Astrocyte (in vitro differentiated cells and primary cell): ENCODE measurements around the gene THSD8. TPM values are rescaled to one million over a fixed set of nuclear protein-coding genes. Genes with fewer than 3 reads are reported as not detected.

ENCODE experiments used
- DNase-seq: peaks from one replicate; pipeline ENCODE4 v3.0.0-alpha.2; 2010; ENCODE audit warnings: low read depth
- FAIRE-seq: peaks from 2 replicates; lab custom pipeline; 2011; peaks lifted over from hg19 to GRCh38; lab: Jason Lieb, UNC
- H2AFZ ChIP-seq: 2 replicates; pipeline ENCODE4 v1.6.0; 2012; ENCODE audit warnings: low read depth, low read length, inconsistent platforms
- H3K27ac ChIP-seq: 2 replicates; pipeline ENCODE4 v1.5.1; 2011; ENCODE audit warnings: low read depth, low read length, inconsistent platforms
- H3K27me3 ChIP-seq: 2 replicates; pipeline ENCODE4 v1.6.0; 2011; ENCODE audit warnings: low read length, inconsistent platforms; ENCODE audit not compliant: insufficient read depth
- H3K36me3 ChIP-seq: 2 replicates; pipeline ENCODE4 v1.5.1; 2011; ENCODE audit warnings: low read length, inconsistent platforms; ENCODE audit not compliant: insufficient read depth
- H3K4me1 ChIP-seq: 2 replicates; pipeline ENCODE4 v1.5.1; 2011; ENCODE audit warnings: low read length, inconsistent platforms; ENCODE audit not compliant: insufficient read depth
- H3K4me2 ChIP-seq: 2 replicates; pipeline ENCODE4 v1.6.0; 2012; ENCODE audit warnings: low read length, inconsistent platforms
- H3K4me3 ChIP-seq: 2 replicates; pipeline ENCODE4 v1.5.1; 2011; ENCODE audit warnings: low read depth, mild to moderate bottlenecking, low read length, inconsistent platforms; ENCODE audit not compliant: insufficient read depth
- H3K79me2 ChIP-seq: 2 replicates; pipeline ENCODE4 v1.6.0; 2012; ENCODE audit warnings: mild to moderate bottlenecking, low read length, inconsistent platforms; ENCODE audit not compliant: insufficient read depth
- H3K9ac ChIP-seq: 2 replicates; pipeline ENCODE4 v1.6.0; 2012; ENCODE audit warnings: mild to moderate bottlenecking, low read length, inconsistent platforms
- H3K9me3 ChIP-seq: 2 replicates; pipeline ENCODE4 v1.5.1; 2012; ENCODE audit warnings: low read depth, mild to moderate bottlenecking, low read length, inconsistent platforms; ENCODE audit not compliant: insufficient read depth
- H4K20me1 ChIP-seq: 2 replicates; pipeline ENCODE4 v1.6.0; 2012; ENCODE audit warnings: low read length, inconsistent platforms; ENCODE audit not compliant: insufficient read depth
- H3K27ac Mint-ChIP-seq: one replicate; pipeline ENCODE4 v1.8.0; 2021; ENCODE audit warnings: mild to moderate bottlenecking, mixed read lengths; ENCODE audit not compliant: unreplicated experiment
- H3K27me3 Mint-ChIP-seq: one replicate; pipeline ENCODE4 v1.8.0; 2021; ENCODE audit warnings: low read depth, mixed read lengths; ENCODE audit not compliant: unreplicated experiment
- H3K36me3 Mint-ChIP-seq: one replicate; pipeline ENCODE4 v1.8.0; 2021; ENCODE audit warnings: low read depth, mixed read lengths; ENCODE audit not compliant: unreplicated experiment
- H3K4me1 Mint-ChIP-seq: one replicate; pipeline ENCODE4 v1.8.0; 2021; ENCODE audit warnings: low read depth, mixed read lengths; ENCODE audit not compliant: unreplicated experiment
- H3K4me3 Mint-ChIP-seq: one replicate; pipeline ENCODE4 v1.8.0; 2021; ENCODE audit warnings: mild to moderate bottlenecking, moderate library complexity, mixed read lengths; ENCODE audit not compliant: unreplicated experiment
- H3K9me3 Mint-ChIP-seq: one replicate; pipeline ENCODE4 v1.8.0; 2021; ENCODE audit warnings: mild to moderate bottlenecking, mixed read lengths; ENCODE audit not compliant: unreplicated experiment
- EZH2 ChIP-seq: IDR thresholded peaks from 2 replicates; pipeline ENCODE4 v1.6.1; 2012; ENCODE audit warnings: mild to moderate bottlenecking, low read length, inconsistent platforms; ENCODE audit not compliant: insufficient read depth
- total RNA-seq: library from RNA; stranded (reverse); gene quantifications from 2 replicates; pipeline ENCODE4 v1.2.1, GENCODE V29; 2021
- TF ChIP-seq, protein P1 (sequence below): IDR thresholded peaks from 2 replicates; pipeline ENCODE4 v1.5.1; 2011; ENCODE audit warnings: low read depth, mild to moderate bottlenecking, inconsistent platforms, low read length, moderate library complexity; ENCODE audit not compliant: insufficient read depth

Gene THSD8
- total RNA-seq, 1 donor from 2014 or later = 3.6 TPM

DNA sequence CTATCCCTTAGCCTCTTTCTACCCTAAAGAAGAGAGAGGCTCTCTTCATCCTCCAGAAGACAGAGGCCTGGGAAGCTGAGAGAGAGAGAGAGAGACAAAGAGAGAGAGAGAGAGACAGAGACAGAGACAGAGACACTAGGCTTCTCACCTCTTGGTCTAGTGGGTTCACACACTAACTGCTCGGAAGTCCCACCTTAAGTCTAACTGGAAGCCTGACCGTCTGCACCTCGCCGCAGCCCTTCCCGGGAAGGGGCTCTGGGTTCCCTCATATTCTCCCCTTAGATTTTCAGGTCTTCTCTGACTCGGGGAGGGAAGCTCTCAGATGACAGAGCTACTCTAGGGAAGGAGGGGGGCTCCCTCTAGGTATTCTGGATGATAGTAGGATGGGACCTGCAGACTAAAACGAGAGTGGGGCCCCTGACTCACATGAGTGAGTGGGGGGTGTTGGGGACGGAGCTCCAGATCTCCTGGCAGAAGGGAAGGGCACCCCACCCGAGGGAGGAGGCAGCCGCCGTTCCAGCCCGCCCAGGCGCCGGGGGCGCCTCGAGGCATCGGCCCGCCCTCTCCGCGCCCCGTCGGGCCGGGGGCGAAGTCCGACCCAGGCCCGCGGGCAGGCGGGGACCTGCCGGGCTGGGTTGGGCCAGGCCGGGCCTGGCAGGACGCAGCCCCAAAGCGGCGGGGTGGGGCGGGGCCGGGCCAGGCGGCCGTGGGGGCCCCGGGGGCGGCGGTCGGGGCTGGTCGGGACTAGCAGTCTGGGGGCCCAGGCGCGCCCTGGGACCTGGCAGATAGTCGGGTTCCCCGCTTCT lies 12.6 kb upstream of the THSD8 start:
- no peak for FAIRE-seq
- Histone ChIP-seq H3K4me3 (peak overlapping the region; percentile 51), H3K9ac (peak overlapping the region; percentile 94), H3K79me2 (peaks cover 21% of the 10 kb centered on the region), H3K27ac (peak overlapping the region; percentile 70), H3K4me2 (peak overlapping the region; percentile 91), H3K9me3 (no peaks in the 10 kb centered on the region), H3K4me1 (peaks cover 47% of the 10 kb centered on the region), H3K27me3 (no peaks in the 10 kb centered on the region), H4K20me1 (peaks cover 19% of the 10 kb centered on the region), H2AFZ (peak overlapping the region; percentile 58), H3K36me3 (no peaks in the 10 kb centered on the region)
- Mint-ChIP-seq H3K9me3 (no peaks in the 10 kb centered on the region), H3K4me3 (peak overlapping the region; percentile 77), H3K27ac (peak overlapping the region; percentile 99), H3K27me3 (no peaks in the 10 kb centered on the region), H3K36me3 (no peaks in the 10 kb centered on the region), H3K4me1 (peaks cover 22% of the 10 kb centered on the region)
- no peak for DNase-seq
- no peak for TF ChIP-seq EZH2
- TF ChIP-seq, protein P1, sequence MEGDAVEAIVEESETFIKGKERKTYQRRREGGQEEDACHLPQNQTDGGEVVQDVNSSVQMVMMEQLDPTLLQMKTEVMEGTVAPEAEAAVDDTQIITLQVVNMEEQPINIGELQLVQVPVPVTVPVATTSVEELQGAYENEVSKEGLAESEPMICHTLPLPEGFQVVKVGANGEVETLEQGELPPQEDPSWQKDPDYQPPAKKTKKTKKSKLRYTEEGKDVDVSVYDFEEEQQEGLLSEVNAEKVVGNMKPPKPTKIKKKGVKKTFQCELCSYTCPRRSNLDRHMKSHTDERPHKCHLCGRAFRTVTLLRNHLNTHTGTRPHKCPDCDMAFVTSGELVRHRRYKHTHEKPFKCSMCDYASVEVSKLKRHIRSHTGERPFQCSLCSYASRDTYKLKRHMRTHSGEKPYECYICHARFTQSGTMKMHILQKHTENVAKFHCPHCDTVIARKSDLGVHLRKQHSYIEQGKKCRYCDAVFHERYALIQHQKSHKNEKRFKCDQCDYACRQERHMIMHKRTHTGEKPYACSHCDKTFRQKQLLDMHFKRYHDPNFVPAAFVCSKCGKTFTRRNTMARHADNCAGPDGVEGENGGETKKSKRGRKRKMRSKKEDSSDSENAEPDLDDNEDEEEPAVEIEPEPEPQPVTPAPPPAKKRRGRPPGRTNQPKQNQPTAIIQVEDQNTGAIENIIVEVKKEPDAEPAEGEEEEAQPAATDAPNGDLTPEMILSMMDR = no peak

DNA sequence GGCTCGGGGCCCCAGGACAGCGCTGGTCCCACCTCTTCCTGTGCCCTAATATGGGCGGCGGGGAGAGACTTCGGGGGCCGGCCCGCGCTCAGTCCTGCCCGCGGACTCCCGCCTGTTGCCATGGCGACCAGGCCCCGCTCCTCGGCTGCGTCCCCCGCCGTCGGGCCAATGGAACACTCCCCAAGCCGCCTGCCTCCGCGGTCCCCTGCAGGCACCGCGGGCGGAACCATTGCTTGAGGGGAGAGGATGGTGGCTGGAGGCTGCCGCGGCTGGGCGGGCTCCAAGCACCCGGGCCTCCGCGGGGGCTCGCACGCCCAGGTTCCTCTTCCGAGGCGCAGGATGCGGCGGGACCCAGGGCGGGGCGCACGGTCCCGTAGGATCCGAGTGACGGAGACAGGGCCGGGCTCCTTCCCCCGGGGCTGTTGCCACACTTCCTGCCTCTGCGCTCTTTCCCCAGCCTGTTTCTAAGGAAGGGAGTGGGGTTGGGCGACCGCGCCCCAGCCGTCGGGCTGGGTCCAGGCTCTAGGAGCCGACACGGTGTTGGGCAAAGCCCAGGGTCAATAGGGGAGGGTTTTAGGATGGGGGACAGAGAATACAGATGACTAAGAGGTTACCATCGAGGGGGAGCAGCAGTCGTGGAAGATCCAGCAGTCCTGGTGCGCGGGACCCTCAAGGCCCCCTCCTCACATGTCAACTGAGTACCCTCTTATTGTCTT lies 11.8 kb upstream of the THSD8 start:
- H2AFZ ChIP-seq = peak overlapping the region; percentile 58
- peak overlapping the region; percentile 51 for H3K4me3 ChIP-seq
- H3K9ac ChIP-seq = peak overlapping the region; percentile 94
- H3K4me1 ChIP-seq = peaks cover 42% of the 10 kb centered on the region
- H3K9me3 ChIP-seq = no peaks in the 10 kb centered on the region
- H3K27ac ChIP-seq = peak overlapping the region; percentile 54
- H3K4me1 Mint-ChIP-seq = peaks cover 22% of the 10 kb centered on the region
- peaks cover 21% of the 10 kb centered on the region for H3K79me2 ChIP-seq
- no peaks in the 10 kb centered on the region for H3K36me3 Mint-ChIP-seq
- DNase-seq = peak; percentile 91
- no peak for TF ChIP-seq EZH2
- TF ChIP-seq, protein P1 = no peak
- H4K20me1 ChIP-seq = peaks cover 19% of the 10 kb centered on the region
- no peaks in the 10 kb centered on the region for H3K9me3 Mint-ChIP-seq
- H3K36me3 ChIP-seq = no peaks in the 10 kb centered on the region
- FAIRE-seq = no peak
- no peaks in the 10 kb centered on the region for H3K27me3 Mint-ChIP-seq
- H3K4me3 Mint-ChIP-seq = peak overlapping the region; percentile 85
- peak overlapping the region; percentile 96 for H3K27ac Mint-ChIP-seq
- H3K4me2 ChIP-seq = peak overlapping the region; percentile 91
- no peaks in the 10 kb centered on the region for H3K27me3 ChIP-seq
